ENCODE data around the gene SUCLA2. TPM values are rescaled to one million over a fixed set of nuclear protein-coding genes. Genes with fewer than 3 reads are reported as not detected.

SUCLA2 gene
- total RNA-seq, 1 donor: 59.2 TPM

GRCh38 chr13:47976325-47976724 lies 24.7 kb downstream of the SUCLA2 start:
- no peak for DNase-seq (ENCODE audit: low read depth)
- TF ChIP-seq, protein P1, sequence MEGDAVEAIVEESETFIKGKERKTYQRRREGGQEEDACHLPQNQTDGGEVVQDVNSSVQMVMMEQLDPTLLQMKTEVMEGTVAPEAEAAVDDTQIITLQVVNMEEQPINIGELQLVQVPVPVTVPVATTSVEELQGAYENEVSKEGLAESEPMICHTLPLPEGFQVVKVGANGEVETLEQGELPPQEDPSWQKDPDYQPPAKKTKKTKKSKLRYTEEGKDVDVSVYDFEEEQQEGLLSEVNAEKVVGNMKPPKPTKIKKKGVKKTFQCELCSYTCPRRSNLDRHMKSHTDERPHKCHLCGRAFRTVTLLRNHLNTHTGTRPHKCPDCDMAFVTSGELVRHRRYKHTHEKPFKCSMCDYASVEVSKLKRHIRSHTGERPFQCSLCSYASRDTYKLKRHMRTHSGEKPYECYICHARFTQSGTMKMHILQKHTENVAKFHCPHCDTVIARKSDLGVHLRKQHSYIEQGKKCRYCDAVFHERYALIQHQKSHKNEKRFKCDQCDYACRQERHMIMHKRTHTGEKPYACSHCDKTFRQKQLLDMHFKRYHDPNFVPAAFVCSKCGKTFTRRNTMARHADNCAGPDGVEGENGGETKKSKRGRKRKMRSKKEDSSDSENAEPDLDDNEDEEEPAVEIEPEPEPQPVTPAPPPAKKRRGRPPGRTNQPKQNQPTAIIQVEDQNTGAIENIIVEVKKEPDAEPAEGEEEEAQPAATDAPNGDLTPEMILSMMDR (IDR thresholded peaks at IDR 0.05; ENCODE audit: insufficient read depth, low read depth, low read length): no peak
- H3K4me3 ChIP-seq (ENCODE audit: low read depth, low read length): no peak overlapping the region

GRCh38 chr13:47964863-47965262 lies 36.2 kb downstream of the SUCLA2 start:
- H3K4me3 ChIP-seq (ENCODE audit: low read depth, low read length): no peak overlapping the region
- TF ChIP-seq, protein P1 (IDR thresholded peaks at IDR 0.05; ENCODE audit: insufficient read depth, low read depth, low read length): no peak
- DNase-seq (ENCODE audit: low read depth): no peak

DNA sequence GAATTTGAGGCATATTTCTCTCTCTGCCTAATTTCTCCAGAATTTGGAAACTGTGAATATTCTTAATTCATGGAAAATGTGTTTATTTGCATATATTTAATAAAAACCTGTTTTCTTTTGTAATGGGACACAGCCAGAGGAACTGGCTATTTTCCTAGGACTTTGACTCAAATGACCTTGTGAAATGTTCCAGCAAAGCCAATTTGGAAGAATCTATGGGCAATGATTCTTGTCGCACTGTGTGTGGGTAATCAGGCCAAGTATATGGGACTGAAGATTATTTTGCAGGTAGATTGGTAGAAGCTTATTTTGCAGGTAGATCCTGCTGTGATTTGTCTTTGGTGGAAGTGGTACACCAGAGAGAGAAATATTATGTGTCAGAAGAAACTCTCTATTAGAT lies 38.8 kb downstream of the SUCLA2 start:
- TF ChIP-seq, protein P1 (IDR thresholded peaks at IDR 0.05; ENCODE audit: insufficient read depth, low read depth, low read length): no peak
- no peak for DNase-seq (ENCODE audit: low read depth)
- H3K4me3 ChIP-seq (ENCODE audit: low read depth, low read length): no peak overlapping the region

- no peak for DNase-seq (ENCODE audit: low read depth)
- no peak overlapping the region for H3K4me3 ChIP-seq (ENCODE audit: low read depth, low read length)
- TF ChIP-seq, protein P1 (IDR thresholded peaks at IDR 0.05; ENCODE audit: insufficient read depth, low read depth, low read length): no peak
Measured at GRCh38 chr13:47959468-47960247, 41.4 kb downstream of the SUCLA2 start.

DNA sequence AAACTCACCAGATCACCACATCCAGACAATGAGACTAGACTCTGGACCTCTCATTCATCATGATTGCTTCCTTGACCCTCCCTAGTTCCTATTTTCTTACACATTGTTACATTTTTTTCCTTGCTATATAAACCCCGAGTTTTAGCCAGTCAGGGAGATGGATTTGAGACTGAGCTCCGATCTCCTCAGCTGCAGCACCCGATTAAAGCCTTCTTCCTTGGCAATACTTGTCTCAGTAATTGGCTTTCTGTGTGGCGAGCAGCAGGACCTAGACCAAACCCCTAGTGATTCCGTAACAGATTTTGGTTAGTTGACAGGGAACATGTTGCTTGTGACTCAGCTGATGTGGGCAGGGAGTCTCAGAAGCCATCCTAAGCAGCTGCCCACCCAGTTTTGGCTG lies 44.0 kb downstream of the SUCLA2 start:
- DNase-seq (ENCODE audit: low read depth): no peak
- TF ChIP-seq, protein P1 (IDR thresholded peaks at IDR 0.05; ENCODE audit: insufficient read depth, low read depth, low read length): no peak
- no peak overlapping the region for H3K4me3 ChIP-seq (ENCODE audit: low read depth, low read length)

DNA sequence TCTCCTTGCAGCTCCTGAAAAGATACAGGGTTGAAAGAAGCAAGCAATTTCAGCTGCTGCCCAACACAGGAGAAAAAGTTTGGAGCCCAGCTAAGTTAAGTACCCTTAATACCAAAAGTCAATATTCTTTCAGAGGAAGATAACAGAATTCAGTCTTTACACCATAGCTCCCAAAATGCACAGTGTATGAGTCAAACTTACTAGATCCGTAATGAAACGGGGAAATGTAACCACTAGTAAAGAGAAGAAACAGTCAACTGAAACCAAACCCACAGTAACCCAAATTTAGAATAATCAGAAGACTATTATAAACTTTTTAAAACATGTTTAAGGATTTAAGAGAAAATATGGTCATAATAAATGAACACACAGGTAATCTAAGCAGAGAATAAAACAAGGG lies 45.2 kb downstream of the SUCLA2 start:
- TF ChIP-seq, protein P1 (IDR thresholded peaks at IDR 0.05; ENCODE audit: insufficient read depth, low read depth, low read length): no peak
- no peak for DNase-seq (ENCODE audit: low read depth)

GRCh38 chr13:47949799-47950198 lies 51.3 kb downstream of the SUCLA2 start:
- TF ChIP-seq, protein P1 (IDR thresholded peaks at IDR 0.05; ENCODE audit: insufficient read depth, low read depth, low read length): no peak
- no peak overlapping the region for H3K4me3 ChIP-seq (ENCODE audit: low read depth, low read length)

More for the DNA sequence above, 45.2 kb downstream of the SUCLA2 start:
- H3K4me3 ChIP-seq (ENCODE audit: low read depth, low read length): no peak overlapping the region

More at GRCh38 chr13:47949799-47950198, 51.3 kb downstream of the SUCLA2 start:
- no peak for DNase-seq (ENCODE audit: low read depth)

All from fibroblast of villous mesenchyme (primary cell).